Activated naive CD4-positive, alpha-beta T cell treated with anti-CD3 and anti-CD28 coated beads, Interleukin-2, amount 50 U/mL, for 24 hours (primary cell): Measurements from ENCODE around the gene AMIGO3.
A peak's percentile ranks its signal among the peaks of the same experiment; 100 is the strongest.
"Not testable (repeated sequence)": the region's sequence is repeated elsewhere in the genome, so short reads cannot be mapped to it uniquely, and the experiment has no call there.

Source experiments
- H3K27ac Mint-ChIP-seq: one replicate; pipeline ENCODE4 v1.8.0; 2021; ENCODE audit warnings: mild to moderate bottlenecking, mixed read lengths
- H3K27me3 Mint-ChIP-seq: one replicate; pipeline ENCODE4 v1.8.0; 2021; ENCODE audit warnings: mixed read lengths
- H3K36me3 Mint-ChIP-seq: one replicate; pipeline ENCODE4 v1.8.0; 2021; ENCODE audit warnings: mixed read lengths
- H3K4me1 Mint-ChIP-seq: one replicate; pipeline ENCODE4 v1.8.0; 2021; ENCODE audit warnings: mixed read lengths
- H3K4me3 Mint-ChIP-seq: one replicate; pipeline ENCODE4 v1.8.0; 2021; ENCODE audit warnings: mild to moderate bottlenecking, mixed read lengths
- H3K9me3 Mint-ChIP-seq: one replicate; pipeline ENCODE4 v1.8.0; 2021; ENCODE audit warnings: mixed read lengths

The AMIGO3 gene

DNA sequence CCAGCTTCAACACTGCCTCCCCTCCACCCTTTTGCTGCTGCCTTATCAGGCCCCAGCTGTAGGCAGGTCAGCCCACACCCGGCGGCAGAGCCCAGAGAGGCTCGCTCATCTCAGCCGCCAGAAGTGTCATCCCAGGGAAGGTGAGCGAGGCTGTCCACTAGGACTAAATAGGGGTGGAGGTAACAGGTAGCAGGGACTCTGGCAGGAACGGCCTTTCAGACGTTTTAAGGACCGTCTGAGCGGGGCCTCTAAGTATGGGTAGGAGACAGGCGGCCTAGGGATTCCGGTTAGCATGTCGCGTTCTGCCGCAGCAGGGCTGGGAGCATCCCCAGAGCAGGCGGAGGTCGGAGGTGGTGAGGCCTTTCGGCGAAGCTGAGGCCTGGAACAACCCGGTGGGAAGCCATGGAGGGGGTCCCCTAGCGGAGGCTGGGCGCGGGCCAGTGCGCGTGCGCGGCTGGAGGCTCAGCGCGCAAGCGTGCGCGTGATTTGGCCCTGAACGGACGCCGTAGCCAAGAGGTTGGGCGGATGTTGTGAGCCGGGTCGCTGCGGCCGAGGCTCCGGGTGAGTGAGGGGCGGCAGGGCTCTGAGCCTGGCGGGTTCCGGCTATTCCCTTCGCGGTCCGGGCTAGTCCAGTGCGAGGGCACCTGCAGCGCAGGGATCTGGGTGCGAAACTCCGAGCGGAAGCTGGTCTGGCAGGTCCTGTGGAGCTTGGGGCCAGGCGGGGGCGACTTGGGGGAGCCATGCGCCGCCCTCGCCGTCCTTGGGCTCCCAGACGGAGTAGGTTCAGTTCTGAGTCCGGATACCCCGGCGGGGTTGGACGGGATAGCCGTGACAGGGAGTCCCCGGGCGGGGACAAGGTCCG is 30.2 kb downstream of the AMIGO3 start, which contains the start of the genes MST1 and RNF123:
TSS of gene MST1 (minus strand) at position 429 of the 862 bp plus-strand sequence. CDS start 783 bp downstream, outside the sequence.
TSS of gene RNF123 (plus strand) at position 512 of the 862 bp plus-strand sequence. CDS start 1,609 bp downstream, outside the sequence.
- Mint-ChIP-seq H3K27me3 (no peaks in the 10 kb centered on the region), H3K27ac (peak within 1 kb of the TSS; percentile 94), H3K4me3 (peak within 1 kb of the TSS; percentile 97), H3K36me3 (no peaks in the 10 kb centered on the region), H3K4me1 (peaks cover 45% of the 10 kb centered on the region), H3K9me3 (no peaks in the 10 kb centered on the region)

DNA sequence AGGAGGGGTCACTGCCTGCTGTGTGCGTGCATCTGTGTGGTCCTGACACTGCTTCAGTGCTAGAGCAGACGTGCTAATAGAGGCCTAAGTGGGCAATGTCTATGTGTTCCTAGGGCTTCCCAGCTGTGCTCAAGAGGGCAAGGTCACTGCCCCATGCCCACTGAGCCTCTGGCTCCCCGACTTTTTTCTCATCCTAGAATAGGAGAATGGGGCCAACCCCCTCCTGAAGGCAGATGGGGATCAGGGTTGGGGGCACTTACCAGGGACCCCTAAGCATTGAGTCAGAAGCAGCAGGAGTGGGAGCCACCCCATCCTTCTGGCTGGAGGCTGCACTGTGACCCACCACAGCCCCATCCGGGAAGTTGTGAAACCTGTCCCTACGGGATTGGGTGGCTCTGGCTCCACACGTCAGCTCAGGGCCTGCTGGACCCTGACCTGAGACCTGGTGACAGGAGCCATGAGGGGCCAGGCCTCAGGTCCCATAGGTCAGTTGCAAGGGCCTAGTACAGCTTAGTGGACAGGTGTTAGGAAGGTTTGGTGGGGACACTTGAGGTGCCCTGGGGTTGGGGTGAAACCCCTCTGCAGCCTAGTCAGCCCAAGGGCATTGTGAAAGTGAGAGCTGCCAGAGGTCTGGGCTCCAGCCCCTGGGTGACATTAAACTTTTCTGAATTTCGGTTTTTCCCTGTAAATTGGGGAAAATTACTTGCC is 31.0 kb downstream of the AMIGO3 start:
- H3K4me3 Mint-ChIP-seq = peak overlapping the region; percentile 97
- H3K36me3 Mint-ChIP-seq, H3K9me3 Mint-ChIP-seq, H3K27me3 Mint-ChIP-seq: not testable (repeated sequence)
- H3K4me1 Mint-ChIP-seq = peaks cover 37% of the 10 kb centered on the region
- peak overlapping the region; percentile 94 for H3K27ac Mint-ChIP-seq

DNA sequence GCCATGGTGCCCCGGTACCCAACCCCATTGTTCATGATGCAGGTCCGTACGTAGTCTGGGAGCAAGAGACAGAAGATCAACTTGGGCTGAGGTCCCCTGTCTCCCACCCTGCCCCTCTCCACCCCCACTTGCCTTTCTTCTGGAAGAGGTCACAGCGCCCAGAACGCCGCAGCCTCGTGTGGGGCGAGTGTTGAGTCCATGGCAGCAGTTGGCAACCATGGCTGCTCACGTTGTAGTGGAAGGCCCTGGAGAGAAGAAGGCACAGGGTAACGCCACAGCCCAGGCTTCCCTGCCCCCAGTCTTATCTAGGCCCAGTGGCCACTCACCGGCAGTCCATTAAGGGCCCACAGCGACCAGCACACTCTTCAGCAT is 32.1 kb downstream of the AMIGO3 start:
- not testable (repeated sequence) for H3K36me3 Mint-ChIP-seq, H3K27ac Mint-ChIP-seq, H3K9me3 Mint-ChIP-seq, H3K27me3 Mint-ChIP-seq
- Mint-ChIP-seq H3K4me1 (peaks cover 33% of the 10 kb centered on the region), H3K4me3 (peak overlapping the region; percentile 57)

DNA sequence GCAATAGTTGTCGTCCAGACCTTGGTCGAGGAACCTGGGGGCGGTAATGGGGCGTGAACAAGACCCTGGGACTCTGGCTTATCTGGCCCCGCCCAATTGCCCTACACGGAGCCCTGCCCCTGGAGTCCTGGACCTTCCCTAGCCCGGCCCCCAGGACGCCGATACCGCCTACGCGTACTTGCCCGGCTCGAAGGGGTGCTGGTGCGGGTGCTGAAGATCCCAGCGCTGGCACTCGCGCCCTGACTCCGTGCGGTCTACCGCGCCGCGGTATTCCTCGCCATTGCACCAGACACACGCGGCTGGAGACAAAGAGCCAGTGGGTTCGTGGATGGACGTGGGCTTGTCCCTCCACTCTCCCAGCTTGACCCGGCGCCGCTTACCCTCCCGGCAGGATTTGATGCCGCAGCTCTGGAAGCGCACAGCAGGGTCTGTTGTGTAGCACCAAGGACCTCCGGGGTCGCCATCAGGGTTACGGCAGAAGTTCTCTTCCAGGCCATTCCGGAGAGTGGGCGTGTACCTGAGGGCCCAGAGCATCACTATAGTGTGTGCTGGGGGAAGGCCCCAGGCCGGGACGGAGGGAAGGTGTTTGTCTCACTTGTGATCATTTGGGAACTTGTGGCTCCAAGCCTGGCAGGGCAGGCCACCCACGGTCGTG is 32.6 kb downstream of the AMIGO3 start:
- H3K36me3 Mint-ChIP-seq, H3K27me3 Mint-ChIP-seq, H3K9me3 Mint-ChIP-seq, H3K27ac Mint-ChIP-seq: not testable (repeated sequence)
- Mint-ChIP-seq H3K4me1 (peaks cover 32% of the 10 kb centered on the region), H3K4me3 (peak overlapping the region; percentile 57)

DNA sequence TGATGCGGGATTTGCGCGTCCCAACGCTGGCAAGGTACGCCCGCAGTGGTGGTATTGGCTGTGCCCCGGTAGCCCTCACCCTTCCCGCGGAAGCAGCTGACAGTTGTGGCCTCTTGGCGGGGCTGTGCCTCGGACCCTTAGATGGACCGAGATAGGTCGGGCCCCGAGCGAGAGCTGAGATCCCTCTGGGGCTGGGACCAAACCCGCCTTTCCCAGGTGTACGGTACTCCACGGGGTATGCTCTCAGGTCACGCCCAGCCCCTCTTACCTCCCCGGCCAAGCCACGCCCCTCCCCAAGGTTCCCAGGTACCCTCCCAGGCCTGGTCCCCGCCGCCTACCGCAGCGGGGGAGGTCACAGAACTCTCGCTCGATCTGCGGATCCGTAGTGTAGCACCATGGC is 33.1 kb downstream of the AMIGO3 start:
- peaks cover 32% of the 10 kb centered on the region for H3K4me1 Mint-ChIP-seq
- not testable (repeated sequence) for H3K36me3 Mint-ChIP-seq, H3K9me3 Mint-ChIP-seq, H3K27me3 Mint-ChIP-seq, H3K27ac Mint-ChIP-seq
- H3K4me3 Mint-ChIP-seq = peak overlapping the region; percentile 60

DNA sequence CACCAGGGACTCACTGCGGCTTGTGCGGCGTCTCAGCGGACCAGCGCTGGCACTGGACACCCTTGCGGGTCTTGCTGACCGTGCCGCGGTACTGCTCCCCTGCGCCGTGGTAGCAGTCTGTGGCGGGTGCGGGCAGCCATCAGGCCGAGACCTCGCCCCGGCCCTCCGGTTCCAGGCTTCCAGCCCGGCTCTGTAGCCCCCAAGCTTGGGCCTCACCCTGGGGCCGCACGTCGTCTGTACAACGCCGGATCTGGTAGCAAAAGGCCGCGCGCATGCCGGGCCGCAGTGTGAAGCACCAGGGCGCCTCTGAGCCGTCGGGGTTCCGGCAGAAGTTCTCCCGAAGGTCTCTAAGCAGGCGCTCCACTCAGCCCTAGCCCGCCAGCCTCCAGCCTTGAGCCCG is 33.6 kb downstream of the AMIGO3 start:
- H3K27me3 Mint-ChIP-seq, H3K4me3 Mint-ChIP-seq, H3K36me3 Mint-ChIP-seq, H3K9me3 Mint-ChIP-seq, H3K27ac Mint-ChIP-seq: not testable (repeated sequence)
- H3K4me1 Mint-ChIP-seq = peaks cover 28% of the 10 kb centered on the region

DNA sequence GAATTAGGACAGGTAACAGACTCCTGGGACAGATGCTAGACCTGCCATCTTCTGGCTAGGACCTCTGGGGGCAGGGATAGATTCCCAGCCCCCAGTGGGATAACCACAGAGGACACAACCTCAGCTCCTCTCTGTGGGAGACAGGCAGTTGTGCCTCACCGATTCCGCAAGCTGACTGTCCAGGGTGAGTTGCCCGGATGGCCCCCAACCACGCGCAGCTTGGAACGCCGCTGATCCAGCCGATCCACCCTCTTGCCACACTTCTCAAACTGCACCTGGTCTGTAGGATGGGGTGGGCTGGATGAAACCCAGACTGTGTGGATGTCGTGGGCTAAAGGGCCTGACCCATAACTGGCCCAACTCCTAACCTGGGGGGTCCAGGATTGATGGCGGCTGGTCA is 34.4 kb downstream of the AMIGO3 start:
- not testable (repeated sequence) for H3K9me3 Mint-ChIP-seq, H3K27ac Mint-ChIP-seq, H3K36me3 Mint-ChIP-seq, H3K27me3 Mint-ChIP-seq
- H3K4me3 Mint-ChIP-seq = peak overlapping the region; percentile 52
- peaks cover 20% of the 10 kb centered on the region for H3K4me1 Mint-ChIP-seq

DNA sequence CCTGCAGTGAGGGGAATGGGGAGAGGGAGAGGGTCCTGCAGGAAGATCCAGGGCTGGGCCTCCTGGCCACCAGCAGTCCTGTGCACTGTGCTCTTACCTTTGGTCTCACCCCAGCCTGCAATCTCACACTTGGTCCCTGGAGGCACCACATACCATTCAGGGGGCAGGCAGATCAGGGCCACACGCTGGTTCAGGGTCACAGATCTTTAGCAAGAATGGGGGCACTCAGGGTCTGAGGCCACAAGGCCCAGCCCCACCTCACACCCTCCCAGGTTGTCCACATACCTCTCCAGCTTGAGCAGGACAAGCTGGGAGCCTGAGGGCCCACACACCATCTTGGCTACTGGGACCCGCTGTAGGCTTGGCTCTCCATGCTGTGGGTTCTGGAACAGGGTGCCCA is 35.0 kb downstream of the AMIGO3 start:
- not testable (repeated sequence) for H3K9me3 Mint-ChIP-seq, H3K27me3 Mint-ChIP-seq, H3K27ac Mint-ChIP-seq, H3K36me3 Mint-ChIP-seq, H3K4me3 Mint-ChIP-seq
- peaks cover 15% of the 10 kb centered on the region for H3K4me1 Mint-ChIP-seq

DNA sequence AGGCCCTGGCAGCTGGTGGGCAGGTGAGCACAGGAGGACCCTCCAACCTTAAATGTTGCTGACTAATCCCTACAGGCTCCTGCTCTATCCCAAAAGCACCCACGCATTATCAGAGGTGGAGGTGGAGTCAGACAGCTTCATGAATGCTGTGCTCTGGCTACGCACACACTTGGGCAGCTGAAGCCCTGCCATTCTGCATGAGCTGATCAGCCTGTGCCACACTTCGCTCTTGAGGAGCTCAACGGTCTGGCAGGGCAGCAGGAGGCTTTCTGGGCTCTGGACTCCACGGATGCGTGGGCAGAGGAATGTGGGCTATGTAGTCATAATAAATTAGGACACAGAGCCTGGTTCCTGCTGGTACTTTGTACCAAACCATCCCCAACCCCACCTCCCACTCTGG is 36.3 kb downstream of the AMIGO3 start:
- H3K9me3 Mint-ChIP-seq = no peaks in the 10 kb centered on the region
- no peaks in the 10 kb centered on the region for H3K27me3 Mint-ChIP-seq
- no peak overlapping the region for H3K4me3 Mint-ChIP-seq
- no peak overlapping the region for H3K27ac Mint-ChIP-seq
- peaks cover 11% of the 10 kb centered on the region for H3K4me1 Mint-ChIP-seq
- H3K36me3 Mint-ChIP-seq = peaks cover 7% of the 10 kb centered on the region

DNA sequence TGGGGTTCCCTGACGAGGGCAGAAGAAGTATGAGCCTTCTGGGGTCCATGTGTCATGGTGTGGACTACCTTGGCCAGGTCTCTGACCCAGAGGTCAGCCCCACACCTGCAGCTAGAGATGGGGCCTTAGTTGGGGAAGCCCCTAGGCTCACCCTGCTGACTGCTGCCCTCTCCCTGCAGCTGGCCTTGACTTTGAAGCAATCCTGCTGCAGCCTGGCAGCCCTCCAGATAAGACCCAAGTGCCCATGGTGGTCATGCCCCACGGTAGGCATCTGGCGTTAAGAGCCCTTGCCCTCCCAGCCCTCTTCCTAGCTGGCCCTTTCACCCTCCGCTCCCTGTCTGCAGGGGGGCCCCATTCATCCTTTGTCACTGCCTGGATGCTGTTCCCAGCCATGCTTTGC is 37.9 kb downstream of the AMIGO3 start:
- peaks cover 8% of the 10 kb centered on the region for H3K36me3 Mint-ChIP-seq
- H3K4me1 Mint-ChIP-seq = peaks cover 13% of the 10 kb centered on the region

DNA sequence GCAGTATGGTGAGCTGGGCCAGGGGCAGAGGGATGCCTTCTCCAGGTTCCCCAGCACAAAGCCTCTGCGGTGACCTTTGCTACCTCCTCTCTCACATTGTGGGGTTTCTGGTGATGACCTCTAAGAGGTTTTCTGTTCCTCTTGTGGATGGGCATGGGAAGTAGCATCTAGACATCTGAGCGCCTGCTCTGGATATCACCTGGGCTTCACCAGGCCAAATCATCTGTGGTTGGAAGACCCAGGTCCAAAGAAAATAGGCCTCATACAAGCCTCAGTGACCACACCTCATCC is 38.3 kb downstream of the AMIGO3 start:
- H3K27me3 Mint-ChIP-seq = no peaks in the 10 kb centered on the region
- H3K4me3 Mint-ChIP-seq = no peak overlapping the region
- no peak overlapping the region for H3K27ac Mint-ChIP-seq
- H3K4me1 Mint-ChIP-seq = peaks cover 15% of the 10 kb centered on the region
- no peaks in the 10 kb centered on the region for H3K9me3 Mint-ChIP-seq
- peaks cover 9% of the 10 kb centered on the region for H3K36me3 Mint-ChIP-seq

More for the DNA sequence above, 37.9 kb downstream of the AMIGO3 start:
- Mint-ChIP-seq H3K27ac (no peak overlapping the region), H3K4me3 (no peak overlapping the region), H3K9me3 (no peaks in the 10 kb centered on the region), H3K27me3 (no peaks in the 10 kb centered on the region)

DNA sequence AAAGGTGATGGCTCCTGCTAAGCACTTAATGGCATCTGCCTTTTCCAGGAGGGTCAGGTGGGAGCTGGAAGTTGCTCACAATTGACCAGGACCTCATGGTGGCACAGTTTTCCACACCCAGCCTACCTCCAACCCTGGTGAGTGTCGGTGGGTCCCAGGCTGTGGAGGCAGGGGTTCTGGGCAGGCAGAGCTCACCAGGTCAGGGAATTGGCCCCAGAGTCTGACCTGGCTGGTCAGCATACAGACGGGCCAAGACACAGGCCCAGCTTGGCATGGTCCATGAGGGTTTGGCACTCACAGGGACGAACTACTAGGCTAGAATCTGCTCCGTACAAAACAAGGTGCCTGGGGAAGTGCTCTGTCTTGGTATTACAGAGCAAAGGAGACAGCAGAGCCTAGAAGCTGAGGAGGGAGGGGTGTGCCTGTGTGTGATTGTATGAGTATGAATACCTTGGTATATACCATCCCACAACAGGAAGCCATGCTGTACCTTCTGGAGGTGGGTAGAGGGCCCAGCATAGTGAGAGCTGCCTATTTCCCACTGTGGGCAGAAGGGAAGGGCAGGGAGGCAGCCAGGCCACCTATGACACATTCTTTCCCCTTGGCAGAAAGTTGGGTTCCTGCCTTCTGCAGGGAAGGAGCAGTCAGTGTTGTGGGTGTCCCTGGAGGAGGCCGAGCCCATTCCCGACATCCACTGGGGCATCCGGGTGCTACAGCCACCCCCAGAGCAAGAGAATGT is 38.8 kb downstream of the AMIGO3 start:
- H3K27ac Mint-ChIP-seq = no peak overlapping the region
- H3K36me3 Mint-ChIP-seq = peaks cover 10% of the 10 kb centered on the region
- no peaks in the 10 kb centered on the region for H3K9me3 Mint-ChIP-seq
- no peak overlapping the region for H3K4me3 Mint-ChIP-seq
- H3K27me3 Mint-ChIP-seq = no peaks in the 10 kb centered on the region
- peaks cover 20% of the 10 kb centered on the region for H3K4me1 Mint-ChIP-seq

DNA sequence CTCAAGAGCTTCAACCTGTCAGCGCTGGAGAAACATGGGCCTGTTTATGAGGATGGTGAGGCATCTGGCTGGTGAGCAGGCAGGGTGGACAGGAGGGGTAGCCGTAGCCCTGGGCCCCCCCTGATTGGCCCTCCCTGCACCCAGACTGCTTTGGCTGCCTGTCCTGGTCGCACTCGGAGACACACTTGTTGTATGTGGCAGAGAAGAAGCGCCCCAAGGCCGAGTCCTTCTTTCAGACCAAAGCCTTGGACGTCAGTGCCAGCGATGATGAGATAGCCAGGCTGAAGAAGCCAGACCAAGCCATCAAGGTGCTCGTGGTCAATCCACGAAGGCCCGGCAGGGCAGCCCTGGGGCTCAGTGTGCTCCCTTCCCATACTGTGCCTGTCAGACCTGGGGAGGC is 43.6 kb downstream of the AMIGO3 start:
- Mint-ChIP-seq H3K4me3 (peak overlapping the region; percentile 23), H3K36me3 (peaks cover 10% of the 10 kb centered on the region), H3K4me1 (peaks cover 38% of the 10 kb centered on the region), H3K27me3 (no peaks in the 10 kb centered on the region), H3K27ac (no peak overlapping the region), H3K9me3 (no peaks in the 10 kb centered on the region)

DNA sequence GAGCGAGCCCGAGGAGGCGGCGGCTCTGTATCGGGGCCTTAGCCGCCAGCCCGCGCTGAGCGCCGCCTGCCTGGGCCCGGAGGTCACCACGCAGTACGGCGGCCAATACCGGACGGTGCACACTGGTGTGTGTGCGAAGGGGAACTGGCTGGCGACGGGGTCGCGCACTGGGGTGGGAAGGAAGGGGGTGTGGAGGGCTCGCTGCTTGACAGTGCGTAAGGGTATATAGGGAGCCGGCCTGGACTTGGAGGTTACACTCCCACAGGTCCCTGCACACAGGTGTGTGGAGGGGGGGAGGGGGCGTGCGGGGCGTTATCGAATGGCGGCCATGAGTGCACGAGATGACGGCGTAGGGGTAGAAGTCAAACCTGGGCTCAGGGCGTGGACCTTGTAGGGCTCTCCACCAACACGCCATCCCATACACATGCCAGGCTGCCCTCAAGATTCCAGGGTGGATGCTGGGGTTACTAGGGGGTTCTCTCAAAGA is 44.9 kb downstream of the AMIGO3 start:
- Mint-ChIP-seq H3K4me1 (peaks cover 38% of the 10 kb centered on the region), H3K36me3 (peaks cover 4% of the 10 kb centered on the region), H3K27me3 (no peaks in the 10 kb centered on the region), H3K9me3 (no peaks in the 10 kb centered on the region), H3K4me3 (peak overlapping the region; percentile 89), H3K27ac (no peak overlapping the region)

DNA sequence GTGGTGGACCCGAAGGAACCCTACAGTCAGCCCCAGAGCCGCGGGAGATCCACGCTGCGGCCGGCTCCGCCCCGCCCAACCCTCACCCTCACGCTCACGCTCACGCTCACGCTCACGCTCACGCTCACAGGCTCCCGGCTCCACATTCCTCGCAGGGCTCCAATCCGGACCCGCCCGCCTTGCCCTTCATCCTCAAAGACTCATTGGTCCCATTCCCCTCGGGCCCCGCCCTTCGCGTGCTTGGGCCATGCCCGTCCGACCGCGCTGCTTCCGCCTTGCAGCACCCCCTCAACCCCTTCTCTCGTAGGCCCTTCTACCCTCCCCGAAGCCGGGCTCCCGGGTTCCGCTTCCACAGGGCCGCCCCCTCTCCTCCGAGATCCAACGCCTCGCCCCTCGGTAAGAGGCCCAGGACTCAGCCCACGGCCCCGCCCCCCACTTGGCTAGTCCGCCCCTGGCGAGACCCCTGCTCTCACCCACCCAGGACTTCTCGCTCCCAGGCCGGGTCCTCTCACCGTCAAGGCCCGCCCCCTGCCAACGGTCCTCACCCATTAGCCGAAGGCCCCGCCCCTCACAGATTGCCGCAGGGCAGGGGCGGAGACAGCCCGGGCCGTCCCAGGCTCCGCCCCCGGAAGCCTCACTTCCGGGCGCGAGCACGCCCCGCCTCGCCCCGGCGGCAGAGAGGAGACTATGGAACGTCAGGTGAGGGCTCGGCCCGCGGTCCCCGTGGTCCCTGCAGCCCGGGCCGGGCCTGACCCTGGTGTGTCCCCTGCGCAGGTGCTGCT is 45.6 kb downstream of the AMIGO3 start, which contains the start of gene APEH:
TSS of gene APEH (plus strand) at position 637 of the 782 bp plus-strand sequence. CDS start at position 688, 51 bp downstream.
- Mint-ChIP-seq H3K27me3 (no peaks in the 10 kb centered on the region), H3K27ac (peak within 1 kb of the TSS; percentile 94), H3K36me3 (peaks cover 4% of the 10 kb centered on the region), H3K9me3 (no peaks in the 10 kb centered on the region), H3K4me3 (peak within 1 kb of the TSS; percentile 89), H3K4me1 (peaks cover 38% of the 10 kb centered on the region)
